HEK293 (cell line): ENCODE results near the gene LCE3B.

Source experiments
- GLIS2 ChIP-seq: fragments of 450-650 bp; formaldehyde crosslinking; IDR thresholded peaks from 2 replicates; pipeline ENCODE4 v1.5.1; 2016; ENCODE audit warnings: missing biosample characterization, missing genetic modification characterization
- MZF1 ChIP-seq: fragments of 450-650 bp; formaldehyde crosslinking; IDR thresholded peaks from 2 replicates; pipeline ENCODE4 v1.5.1; 2017; ENCODE audit warnings: missing biosample characterization, missing genetic modification characterization, borderline replicate concordance
- OSR2 ChIP-seq: fragments of 450-650 bp; formaldehyde crosslinking; IDR thresholded peaks from 2 replicates; pipeline ENCODE4 v1.5.1; 2016; ENCODE audit warnings: missing biosample characterization, missing genetic modification characterization
- TCF7L2 ChIP-seq: IDR thresholded peaks from 2 replicates; pipeline ENCODE4 v1.6.1; 2011; ENCODE audit warnings: low read depth, mild to moderate bottlenecking, inconsistent platforms, low read length, moderate library complexity, borderline replicate concordance
- ZNF174 ChIP-seq: fragments of 450-650 bp; formaldehyde crosslinking; IDR thresholded peaks from 2 replicates; pipeline ENCODE4 v1.5.0; 2017; ENCODE audit warnings: missing biosample characterization, mild to moderate bottlenecking, missing genetic modification characterization
- ZNF2 ChIP-seq: fragments of 450-650 bp; formaldehyde crosslinking; IDR thresholded peaks from 2 replicates; pipeline ENCODE4 v1.5.1; 2016; ENCODE audit warnings: missing biosample characterization, missing genetic modification characterization
- ZNF239 ChIP-seq: fragments of 450-650 bp; formaldehyde crosslinking; IDR thresholded peaks from 2 replicates; pipeline ENCODE4 v1.5.1; 2016; ENCODE audit warnings: missing biosample characterization, missing genetic modification characterization
- ZNF426 ChIP-seq: fragments of 450-650 bp; formaldehyde crosslinking; IDR thresholded peaks from 2 replicates; pipeline ENCODE4 v1.5.1; 2017; ENCODE audit warnings: missing biosample characterization, missing genetic modification characterization, mild to moderate bottlenecking, inconsistent platforms, moderate library complexity
- ZNF433 ChIP-seq: fragments of 450-650 bp; formaldehyde crosslinking; IDR thresholded peaks from 2 replicates; pipeline ENCODE4 v1.5.1; 2016; ENCODE audit warnings: missing biosample characterization, missing genetic modification characterization, low read depth
- TF ChIP-seq, protein P1 (sequence below): fragments of 450-650 bp; formaldehyde crosslinking; IDR thresholded peaks from 2 replicates; pipeline ENCODE4 v1.5.1; 2016; ENCODE audit warnings: missing biosample characterization, missing genetic modification characterization
- TF ChIP-seq, protein P2 (sequence below): fragments of 450-650 bp; formaldehyde crosslinking; conservative IDR thresholded peaks from 2 replicates; pipeline ENCODE4 v1.5.1; 2016; ENCODE audit warnings: low read depth, missing biosample characterization, missing genetic modification characterization

GRCh38 chr1:152580433-152580832 is 33.2 kb upstream of the LCE3B start, which contains the start of gene LCE3D:
- no peak for TF ChIP-seq ZNF433 (tag by site-specific recombination)
- TF ChIP-seq, protein P1, sequence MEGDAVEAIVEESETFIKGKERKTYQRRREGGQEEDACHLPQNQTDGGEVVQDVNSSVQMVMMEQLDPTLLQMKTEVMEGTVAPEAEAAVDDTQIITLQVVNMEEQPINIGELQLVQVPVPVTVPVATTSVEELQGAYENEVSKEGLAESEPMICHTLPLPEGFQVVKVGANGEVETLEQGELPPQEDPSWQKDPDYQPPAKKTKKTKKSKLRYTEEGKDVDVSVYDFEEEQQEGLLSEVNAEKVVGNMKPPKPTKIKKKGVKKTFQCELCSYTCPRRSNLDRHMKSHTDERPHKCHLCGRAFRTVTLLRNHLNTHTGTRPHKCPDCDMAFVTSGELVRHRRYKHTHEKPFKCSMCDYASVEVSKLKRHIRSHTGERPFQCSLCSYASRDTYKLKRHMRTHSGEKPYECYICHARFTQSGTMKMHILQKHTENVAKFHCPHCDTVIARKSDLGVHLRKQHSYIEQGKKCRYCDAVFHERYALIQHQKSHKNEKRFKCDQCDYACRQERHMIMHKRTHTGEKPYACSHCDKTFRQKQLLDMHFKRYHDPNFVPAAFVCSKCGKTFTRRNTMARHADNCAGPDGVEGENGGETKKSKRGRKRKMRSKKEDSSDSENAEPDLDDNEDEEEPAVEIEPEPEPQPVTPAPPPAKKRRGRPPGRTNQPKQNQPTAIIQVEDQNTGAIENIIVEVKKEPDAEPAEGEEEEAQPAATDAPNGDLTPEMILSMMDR (tag by site-specific recombination) = no peak
- TF ChIP-seq ZNF2 (tag by site-specific recombination) = no peak
- TF ChIP-seq, protein P2, sequence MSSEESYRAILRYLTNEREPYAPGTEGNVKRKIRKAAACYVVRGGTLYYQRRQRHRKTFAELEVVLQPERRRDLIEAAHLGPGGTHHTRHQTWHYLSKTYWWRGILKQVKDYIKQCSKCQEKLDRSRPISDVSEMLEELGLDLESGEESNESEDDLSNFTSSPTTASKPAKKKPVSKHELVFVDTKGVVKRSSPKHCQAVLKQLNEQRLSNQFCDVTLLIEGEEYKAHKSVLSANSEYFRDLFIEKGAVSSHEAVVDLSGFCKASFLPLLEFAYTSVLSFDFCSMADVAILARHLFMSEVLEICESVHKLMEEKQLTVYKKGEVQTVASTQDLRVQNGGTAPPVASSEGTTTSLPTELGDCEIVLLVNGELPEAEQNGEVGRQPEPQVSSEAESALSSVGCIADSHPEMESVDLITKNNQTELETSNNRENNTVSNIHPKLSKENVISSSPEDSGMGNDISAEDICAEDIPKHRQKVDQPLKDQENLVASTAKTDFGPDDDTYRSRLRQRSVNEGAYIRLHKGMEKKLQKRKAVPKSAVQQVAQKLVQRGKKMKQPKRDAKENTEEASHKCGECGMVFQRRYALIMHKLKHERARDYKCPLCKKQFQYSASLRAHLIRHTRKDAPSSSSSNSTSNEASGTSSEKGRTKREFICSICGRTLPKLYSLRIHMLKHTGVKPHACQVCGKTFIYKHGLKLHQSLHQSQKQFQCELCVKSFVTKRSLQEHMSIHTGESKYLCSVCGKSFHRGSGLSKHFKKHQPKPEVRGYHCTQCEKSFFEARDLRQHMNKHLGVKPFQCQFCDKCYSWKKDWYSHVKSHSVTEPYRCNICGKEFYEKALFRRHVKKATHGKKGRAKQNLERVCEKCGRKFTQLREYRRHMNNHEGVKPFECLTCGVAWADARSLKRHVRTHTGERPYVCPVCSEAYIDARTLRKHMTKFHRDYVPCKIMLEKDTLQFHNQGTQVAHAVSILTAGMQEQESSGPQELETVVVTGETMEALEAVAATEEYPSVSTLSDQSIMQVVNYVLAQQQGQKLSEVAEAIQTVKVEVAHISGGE = no peak
- no peak for TF ChIP-seq GLIS2 (tag by site-specific recombination)
- no peak for TF ChIP-seq ZNF239
- TF ChIP-seq OSR2 (tag by site-specific recombination) = no peak
- no peak for TF ChIP-seq ZNF426 (tag by site-specific recombination)
- TF ChIP-seq ZNF174 (tag by site-specific recombination) = no peak
- TF ChIP-seq MZF1 (tag by site-specific recombination) = no peak
- TF ChIP-seq TCF7L2 = no peak
